Measurements from ENCODE around the gene CABP4.

Gene CABP4

GRCh38 chr11:67436459-67437081 is 18.6 kb upstream of the CABP4 start:
- FAIRE-seq: no peak

- FAIRE-seq: no peak
Measured at GRCh38 chr11:67437082-67437808, 17.9 kb upstream of the CABP4 start, which contains the start of gene PTPRCAP. Gene PTPRCAP (minus strand): TSS chr11:67437682. CDS start chr11:67437619, 63 bp downstream.

DNA sequence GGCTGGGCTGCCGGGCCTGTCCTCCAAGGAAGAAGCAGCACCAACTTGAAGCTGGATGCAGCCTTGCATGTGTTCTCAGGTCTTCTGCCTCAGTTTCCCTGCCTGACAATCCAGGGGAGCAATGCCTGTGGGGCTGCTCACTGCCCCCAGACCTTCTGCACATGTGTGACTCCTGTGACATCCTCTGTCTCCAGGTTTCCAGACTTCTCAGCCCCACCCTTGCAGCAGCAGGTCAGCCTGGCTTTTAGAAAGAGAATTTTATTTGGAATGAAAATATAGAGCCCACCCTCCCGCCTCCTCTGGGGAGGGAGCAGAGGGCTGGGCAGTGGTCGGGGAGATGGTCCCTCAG is 17.4 kb upstream of the CABP4 start:
- no peak for FAIRE-seq

DNA sequence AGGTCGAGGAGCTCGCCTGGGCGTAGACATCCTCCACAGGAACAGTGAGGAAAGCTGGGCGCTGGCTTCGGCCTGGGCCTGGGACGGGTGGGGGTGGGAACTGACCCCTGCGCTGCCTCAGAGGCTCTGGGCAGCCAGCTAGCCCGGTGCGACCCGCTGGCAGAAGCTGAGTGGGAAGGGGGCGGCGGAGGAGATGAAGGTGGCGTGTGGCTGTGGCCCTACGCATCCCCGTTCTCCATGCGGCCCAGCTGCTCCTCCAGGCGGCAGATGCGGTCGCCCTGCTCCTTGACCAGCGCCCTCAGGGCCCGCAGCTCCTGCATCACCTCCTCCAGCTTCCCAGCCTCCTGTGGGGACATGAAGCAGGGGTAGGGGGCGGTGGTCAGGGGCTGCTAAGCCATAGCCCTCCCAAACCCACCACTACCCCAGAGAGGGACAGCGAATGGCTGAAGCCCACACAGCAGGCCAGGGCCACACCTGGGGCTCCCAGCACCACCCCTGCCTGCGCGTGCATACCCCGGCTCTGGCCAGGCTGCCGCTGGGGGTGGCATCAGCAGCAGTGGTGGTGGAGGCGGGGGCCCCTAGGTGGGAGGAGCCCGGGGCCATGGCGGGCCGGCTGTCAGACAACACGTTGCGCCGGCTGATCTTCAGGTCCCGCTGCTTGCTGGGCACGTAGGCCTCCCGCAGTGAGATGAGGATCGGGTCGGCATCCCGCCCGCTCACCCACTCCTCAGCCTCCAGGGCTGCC is 16.8 kb upstream of the CABP4 start:
- no peak for FAIRE-seq

DNA sequence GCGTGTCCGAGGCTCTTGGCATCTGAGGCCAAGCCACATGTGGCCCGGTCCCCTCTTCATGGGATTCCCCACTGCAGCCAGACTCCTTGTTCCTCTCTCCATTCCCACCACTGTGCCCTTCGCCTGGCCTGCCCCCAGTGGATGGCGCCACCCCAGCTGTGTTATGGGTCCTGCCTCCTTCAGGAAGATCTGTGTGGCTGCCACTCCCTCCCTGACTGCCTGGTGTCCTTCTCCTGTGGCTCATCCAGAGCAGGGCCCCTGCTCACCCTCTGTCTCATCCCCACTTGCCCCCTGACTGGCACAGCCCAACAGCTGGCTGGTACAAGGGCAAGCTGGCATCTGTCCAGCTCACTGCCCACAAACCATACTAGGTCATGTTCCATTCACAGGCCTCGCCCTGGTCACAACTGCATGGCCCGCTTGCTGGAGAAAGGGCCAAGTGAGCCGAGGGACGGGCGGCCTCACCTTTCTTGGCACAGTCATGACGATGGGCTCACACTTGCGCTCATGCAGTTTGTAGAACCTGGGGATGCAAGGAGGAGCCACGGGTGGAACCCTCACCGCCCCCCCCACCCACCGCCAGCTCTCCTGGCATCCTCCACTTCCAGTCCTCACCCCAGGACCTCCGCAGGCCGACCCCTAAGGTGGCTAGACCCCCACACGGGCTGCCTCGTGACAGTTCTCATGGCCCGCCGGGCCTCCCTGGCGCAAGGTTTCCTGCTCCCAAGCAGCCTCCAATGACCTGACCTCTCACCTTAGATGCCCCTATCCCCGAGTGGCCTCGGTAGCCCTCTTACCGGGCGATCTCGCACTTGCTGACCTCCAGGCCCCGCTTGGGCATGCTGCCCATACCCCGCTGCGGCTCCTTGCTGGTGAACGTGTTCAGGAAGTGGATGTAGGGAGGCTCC is 15.6 kb upstream of the CABP4 start:
- no peak for FAIRE-seq

DNA sequence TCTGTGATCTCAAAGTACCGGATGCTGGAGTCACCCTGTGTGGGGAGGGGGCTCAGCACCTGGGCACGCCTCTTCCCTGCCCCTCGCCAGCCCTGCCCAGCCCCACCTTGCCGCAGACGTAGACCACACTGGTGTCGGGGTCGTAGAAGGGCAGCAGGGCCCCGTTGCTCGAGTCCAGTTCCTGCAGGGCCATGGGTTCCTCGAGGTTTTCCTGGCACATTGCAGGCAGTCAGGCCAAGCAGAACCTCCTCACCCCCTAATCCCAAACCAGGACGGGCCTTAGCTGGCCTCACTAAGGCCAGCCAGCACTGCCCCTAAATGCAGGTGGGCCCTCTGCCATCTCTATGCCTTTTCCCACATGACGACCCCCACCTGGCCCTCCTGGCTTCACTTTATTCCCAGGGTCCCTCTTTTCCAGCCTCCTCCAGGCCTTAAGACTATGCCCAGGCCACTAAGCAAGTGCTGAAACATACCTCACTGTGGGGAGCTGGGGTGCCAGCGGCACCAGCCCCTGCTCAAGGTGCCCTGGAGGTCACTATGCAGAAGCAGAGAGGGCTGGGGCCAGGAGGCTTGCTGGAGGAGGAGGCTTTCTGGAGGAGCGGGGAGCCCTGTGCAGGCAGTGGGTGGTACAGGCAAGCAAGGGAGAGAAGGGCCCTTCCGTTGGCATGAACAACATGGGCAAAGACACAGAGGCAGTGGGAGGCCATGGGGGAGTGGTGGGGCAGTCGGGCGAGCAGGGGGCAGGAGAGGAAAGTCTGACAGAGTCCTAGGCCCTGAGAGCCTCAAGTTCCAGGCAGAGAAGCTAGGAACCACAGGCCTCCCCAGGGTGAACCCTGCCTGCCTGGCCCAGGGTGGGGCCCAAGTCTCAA is 14.7 kb upstream of the CABP4 start:
- FAIRE-seq: no peak

GRCh38 chr11:67441098-67441563 is 14.0 kb upstream of the CABP4 start:
- no peak for FAIRE-seq

- no peak for FAIRE-seq
Measured at GRCh38 chr11:67441731-67442351, 13.3 kb upstream of the CABP4 start.

DNA sequence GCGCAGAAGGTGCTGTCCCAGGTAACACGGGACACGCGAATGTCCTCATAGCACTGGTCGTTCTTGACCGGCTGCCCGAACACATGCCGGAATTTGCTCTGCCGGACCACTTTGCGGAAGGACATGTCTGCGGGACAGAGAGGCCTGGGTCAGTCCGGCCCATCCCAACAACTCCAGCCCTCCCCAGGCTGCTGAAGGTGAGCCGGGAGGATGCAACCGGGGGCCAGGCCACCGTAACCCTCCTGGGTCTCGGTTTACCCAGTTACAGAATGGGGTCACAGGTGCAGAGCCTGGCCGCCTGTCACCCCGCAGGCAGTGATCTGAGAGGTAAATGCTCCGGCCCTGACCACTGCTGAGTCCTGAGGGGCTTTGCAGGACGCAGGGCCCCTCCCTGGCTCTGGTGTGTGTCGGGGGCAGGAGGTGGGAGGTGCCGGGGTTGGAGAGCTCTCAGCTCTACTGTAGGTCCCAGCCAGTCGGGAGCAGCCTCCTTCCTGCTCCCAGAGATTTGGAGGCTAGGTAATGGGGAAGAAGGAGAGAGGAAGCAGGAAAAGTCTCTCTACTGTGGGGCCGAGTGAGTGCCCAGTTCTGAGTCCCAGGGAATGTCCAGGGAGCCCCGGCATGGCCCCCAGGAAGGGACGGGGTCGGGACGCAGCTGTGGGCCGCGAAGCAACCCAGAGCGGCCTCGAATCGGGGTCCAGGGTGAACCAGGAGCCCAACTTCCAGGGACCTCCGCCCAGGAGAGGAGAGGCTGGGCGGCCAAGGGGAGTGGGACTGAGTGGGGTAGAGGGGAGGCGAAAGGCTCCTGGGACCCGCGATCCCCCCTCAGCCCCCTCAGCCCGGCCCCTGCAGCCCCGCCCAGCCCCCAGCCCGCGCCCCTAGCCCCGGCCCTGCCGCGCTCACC is 12.4 kb upstream of the CABP4 start:
- FAIRE-seq: no peak

GRCh38 chr11:67445515-67445914 is 9.6 kb upstream of the CABP4 start:
- no peak for FAIRE-seq

GRCh38 chr11:67448220-67448609 is 6.9 kb upstream of the CABP4 start:
- FAIRE-seq: no peak

DNA sequence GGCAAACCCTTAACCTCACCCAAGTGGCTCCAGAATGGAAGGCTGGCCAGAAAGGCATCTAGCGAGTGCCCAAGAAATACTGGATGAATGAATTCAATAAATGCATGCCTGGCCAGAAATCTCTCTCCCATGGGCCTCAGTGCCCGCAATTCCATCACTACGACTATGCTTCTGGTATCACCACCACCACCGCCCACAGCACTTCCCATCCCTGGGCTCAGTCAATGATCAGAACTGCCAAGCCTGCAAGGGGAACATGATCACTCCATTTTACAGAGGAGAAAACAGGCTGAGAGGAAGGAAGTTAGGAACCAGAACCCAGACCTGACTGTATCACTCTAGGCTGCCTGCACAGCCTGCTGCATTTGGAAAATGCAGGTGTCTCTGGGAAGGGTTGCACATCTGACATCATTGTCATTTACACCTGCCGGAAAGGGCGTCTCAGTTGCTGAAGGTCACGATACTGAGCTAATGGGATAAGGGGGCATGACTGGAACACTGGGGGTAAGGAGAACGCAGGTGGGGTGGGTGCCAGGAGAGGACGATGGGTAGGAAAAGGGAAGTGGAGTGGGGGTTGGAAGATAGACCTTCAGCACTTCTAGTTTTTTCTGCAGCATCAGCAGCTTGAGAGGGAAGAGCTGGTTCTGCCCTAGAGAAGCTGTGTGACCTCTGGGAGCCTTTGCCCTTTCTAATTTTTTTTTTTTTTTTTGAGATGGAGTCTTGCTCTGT is 5.9 kb upstream of the CABP4 start:
- FAIRE-seq: no peak

DNA sequence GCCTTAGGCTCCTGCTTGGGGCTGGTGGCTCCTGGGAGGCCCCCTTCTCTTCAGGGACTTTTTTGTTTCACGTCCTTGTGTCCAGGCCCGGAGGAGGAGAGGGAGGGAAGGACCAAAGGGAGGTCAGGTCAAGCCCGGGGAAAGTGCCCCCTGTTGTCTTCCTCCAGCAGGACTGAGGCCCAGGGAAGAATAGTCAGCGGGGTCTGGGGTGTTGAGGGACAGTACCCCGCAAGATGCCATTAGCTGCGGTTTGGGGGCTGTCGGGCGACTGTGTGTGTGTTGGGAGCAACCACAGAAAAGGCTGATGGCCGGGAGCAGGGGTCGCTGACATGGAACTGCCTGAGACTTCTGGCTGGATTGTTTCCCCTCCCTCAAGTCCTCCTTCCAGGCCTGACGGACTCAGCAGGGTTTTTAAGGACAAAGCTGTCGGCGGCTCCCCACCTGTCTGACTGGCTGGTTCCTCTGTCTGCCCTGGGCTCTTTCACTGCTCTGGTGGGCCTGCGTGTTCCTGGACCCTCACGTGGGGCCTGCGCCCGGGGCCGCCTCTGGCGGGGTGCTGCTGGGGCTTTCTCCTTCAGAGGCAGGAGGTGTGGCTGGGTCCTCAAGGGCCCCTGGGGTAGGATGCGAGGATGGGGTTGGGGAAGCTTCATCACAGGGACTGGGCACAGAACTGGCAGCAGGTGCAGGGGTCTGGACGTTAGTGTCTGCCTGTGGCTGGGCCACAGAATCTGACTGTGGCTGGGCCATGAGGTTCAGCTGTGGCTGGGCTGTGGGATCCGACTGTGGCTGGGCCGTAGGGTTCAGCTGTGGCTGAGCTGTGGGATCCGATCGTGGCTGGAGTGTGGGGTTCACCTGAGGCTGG is 4.1 kb upstream of the CABP4 start:
- no peak for FAIRE-seq

DNA sequence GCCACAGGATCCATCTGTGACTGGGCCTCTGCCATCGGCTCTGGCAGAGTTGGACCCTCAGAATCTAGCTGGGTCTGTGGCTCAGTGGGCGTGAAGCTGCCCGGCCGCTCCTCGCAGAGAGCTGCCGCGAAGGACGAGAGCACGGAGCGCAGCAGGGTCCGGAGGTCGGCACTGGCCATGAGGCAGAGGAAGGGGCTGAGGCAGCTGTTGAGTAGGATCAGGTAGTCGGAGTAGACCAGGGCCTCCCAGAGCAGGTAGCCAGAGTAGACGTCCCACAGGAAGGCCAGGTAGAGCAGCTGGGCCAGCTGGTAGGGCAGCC is 3.5 kb upstream of the CABP4 start:
- no peak for FAIRE-seq

- FAIRE-seq: no peak
Measured at GRCh38 chr11:67452141-67452952, 2.8 kb upstream of the CABP4 start, which contains the start of gene GPR152. Gene GPR152 (minus strand): TSS chr11:67452729. CDS start chr11:67452724, 5 bp downstream.

- no peak for FAIRE-seq
Measured at GRCh38 chr11:67453816-67454732, 1.1 kb upstream of the CABP4 start.
